Right lobe of liver (tissue), 6 donors: ENCODE data around the gene COMMD1. TPM values are rescaled to one million over a fixed set of nuclear protein-coding genes. Genes with fewer than 3 reads are reported as not detected.

Source experiments
- ATAC-seq, 4 donors: fragments of 200-7000 bp; cut with Tn5 transposase; one replicate each; pipeline ENCODE4 v1.9.1; 2020; ENCODE audit warnings: mild to moderate bottlenecking in 4 of 4, moderate library complexity in 4 of 4
- DNase-seq, 3 donors: peaks; one replicate each; pipeline ENCODE4 v3.0.0-alpha.2; 2020
- H3K27ac ChIP-seq, 3 donors: fragments of 200-600 bp; one replicate each; pipeline ENCODE4 v1.8.0; 2022
- H3K27me3 ChIP-seq, 2 donors: fragments of 200-600 bp; one replicate each; pipeline ENCODE4 v1.8.0; 2022
- H3K36me3 ChIP-seq, 4 donors: fragments of 200-600 bp; sonication (generic) in 1 of 4; one replicate each; pipeline versions ENCODE4 v1.5.1 to v1.8.0; 2017 to 2022; ENCODE audit warnings: control low read depth in 1 of 4
- H3K4me1 ChIP-seq, 4 donors: fragments of 200-600 bp; sonication (generic) in 1 of 4; one replicate each; pipeline versions ENCODE4 v1.5.1 to v1.8.0; 2017 to 2022; ENCODE audit warnings: control low read depth in 1 of 4
- H3K4me3 ChIP-seq, 3 donors: fragments of 200-600 bp; one replicate each; pipeline ENCODE4 v1.8.0; 2022
- H3K9me3 ChIP-seq, 4 donors: fragments of 200-600 bp; sonication (generic) in 1 of 4; one replicate each; pipeline versions ENCODE4 v1.5.1 to v1.8.0; 2017 to 2022; ENCODE audit warnings: control low read depth in 1 of 4
- CTCF ChIP-seq, 4 donors: fragments of 200-600 bp in 3 of 4; fragments of 450-650 bp in 1 of 4; IDR thresholded peaks; one replicate each; pipeline versions ENCODE4 v1.5.1 to v1.8.0; 2016 to 2022; ENCODE audit warnings: antibody characterized with exemption in 4 of 4, mild to moderate bottlenecking in 2 of 4
- POLR2A ChIP-seq: fragments of 450-650 bp; IDR thresholded peaks from one replicate; pipeline ENCODE4 v1.6.1; 2017; ENCODE audit warnings: antibody characterized with exemption, mild to moderate bottlenecking
- WGBS: methylation state at CpG from one replicate; pipeline ENCODE4 v1.1.6; 2018; ENCODE audit warnings: low coverage, low lambda C conversion rate; ENCODE audit not compliant: insufficient coverage; ENCODE audit errors: missing lambda C conversion rate; 5-methylcytosine and 5-hydroxymethylcytosine counted together
- intact Hi-C, 2 donors: fragments of 100-400 bp; cut with DNase I; formaldehyde crosslinking; loops; one replicate each; pipeline versions ENCODE4 v1.11.2 to v1.14.1; 2022
- total RNA-seq, 6 experiments: library from RNA; depleted of rRNA in 2 of 6; stranded (reverse); fragments of >200 nt in 2 of 6; fragmentation: NEBNext Ultra II Directional in 3 of 6; extraction: Animal tissue kit (Norgen Biotek cat#: 25700) in 3 of 6; gene quantifications; one replicate each; pipeline versions ENCODE4 v1.1.0 to v1.2.4, GENCODE V29; 2016 to 2023
- donor health status: DM: no; HTN: yes; CAD: no.
- donor health status: DM: no; HTN: no; CAD: no.
- donor health status: DM: no; HTN: no; CAD: no.
- donor health status: DM: no; HTN: yes; CAD: no.
- donor health status: DM: no; HTN: yes; CAD: no.

The COMMD1 gene
- total RNA-seq, 6 experiments from 2014 or later, result 17.2 to 21.6 (median 18.7) TPM

- H3K4me3 ChIP-seq, result no peak overlapping the region
- no peaks in the 10 kb centered on the region for H3K36me3 ChIP-seq
- TF ChIP-seq CTCF (IDR thresholded peaks at IDR 0.05) (peak in 2 of 4 donors; percentile 5 to 22), POLR2A (no peak)
- no peaks in the 10 kb centered on the region for H3K27me3 ChIP-seq
- WGBS, result 14% methylated on average over 2 of the region's 2 CpGs
- peak; percentile 35 to 88 (median 65) for DNase-seq
- H3K4me1 ChIP-seq, result peaks cover 0 to 25% (median 11%) of the 10 kb centered on the region in 4 donors
- intact Hi-C loops, result no loop called here
- ATAC-seq, result peak; percentile 99 to 100 (median 100)
- no peak overlapping the region for H3K27ac ChIP-seq
- no peaks in the 10 kb centered on the region for H3K9me3 ChIP-seq
Observed at GRCh38 chr2:62014102-62014501, 108.6 kb downstream of the COMMD1 start.

- H3K4me3 ChIP-seq, result no peak overlapping the region
Observed at GRCh38 chr2:62016957-62017356, 111.5 kb downstream of the COMMD1 start.

GRCh38 chr2:62029910-62030309 lies 124.4 kb downstream of the COMMD1 start:
- intact Hi-C loops, result no loop called here
- 84% methylated on average over 3 of the region's 3 CpGs for WGBS
- TF ChIP-seq CTCF (IDR thresholded peaks at IDR 0.05) (no peak), POLR2A (no peak)
- Histone ChIP-seq H3K27ac (no peak overlapping the region), H3K36me3 (no peaks in the 10 kb centered on the region), H3K27me3 (no peaks in the 10 kb centered on the region), H3K4me3 (no peak overlapping the region), H3K4me1 (no peaks in the 10 kb centered on the region), H3K9me3 (no peaks in the 10 kb centered on the region)
- ATAC-seq (no peak), DNase-seq (no peak)

More at GRCh38 chr2:62016957-62017356, 111.5 kb downstream of the COMMD1 start:
- intact Hi-C loops, result no loop called here
- H3K4me1 ChIP-seq, result peaks cover 0 to 25% (median 11%) of the 10 kb centered on the region in 4 donors
- H3K36me3 ChIP-seq, result no peaks in the 10 kb centered on the region
- no peaks in the 10 kb centered on the region for H3K27me3 ChIP-seq
- 47% methylated on average over 1 of the region's 1 CpG for WGBS
- no peak overlapping the region for H3K27ac ChIP-seq
- no peaks in the 10 kb centered on the region for H3K9me3 ChIP-seq
- DNase-seq, result no peak
- ATAC-seq, result no peak
- TF ChIP-seq CTCF (IDR thresholded peaks at IDR 0.05) (no peak), POLR2A (no peak)

GRCh38 chr2:62030902-62031301 lies 125.4 kb downstream of the COMMD1 start:
- Histone ChIP-seq H3K4me1 (no peaks in the 10 kb centered on the region), H3K9me3 (no peaks in the 10 kb centered on the region), H3K27me3 (no peaks in the 10 kb centered on the region), H3K27ac (no peak overlapping the region), H3K36me3 (no peaks in the 10 kb centered on the region), H3K4me3 (no peak overlapping the region)
- ATAC-seq (no peak), DNase-seq (no peak)
- no peak for TF ChIP-seq CTCF (IDR thresholded peaks at IDR 0.05)
- no peak for TF ChIP-seq POLR2A
- intact Hi-C loops, result no loop called here

GRCh38 chr2:62032096-62032495 lies 126.6 kb downstream of the COMMD1 start:
- no peaks in the 10 kb centered on the region for H3K4me1 ChIP-seq
- TF ChIP-seq CTCF (IDR thresholded peaks at IDR 0.05) (no peak), POLR2A (no peak)
- H3K27me3 ChIP-seq, result no peaks in the 10 kb centered on the region
- 68% methylated on average over 3 of the region's 5 CpGs for WGBS
- H3K36me3 ChIP-seq, result no peaks in the 10 kb centered on the region
- no peaks in the 10 kb centered on the region for H3K9me3 ChIP-seq
- ATAC-seq (no peak), DNase-seq (no peak)
- no peak overlapping the region for H3K27ac ChIP-seq
- H3K4me3 ChIP-seq, result no peak overlapping the region
- intact Hi-C loops, result no loop called here
